GM18861 (cell line): ENCODE results near the gene DIP2A.
"Not testable (repeated sequence)": the region's sequence is repeated elsewhere in the genome, so short reads cannot be mapped to it uniquely, and the experiment has no call there.

ENCODE experiments used
- ATAC-seq: cut with Tn5 transposase; IDR thresholded peaks from one replicate; pipeline ENCODE4 v1.9.1; 2021; ENCODE audit not compliant: unreplicated experiment

Gene DIP2A

DNA sequence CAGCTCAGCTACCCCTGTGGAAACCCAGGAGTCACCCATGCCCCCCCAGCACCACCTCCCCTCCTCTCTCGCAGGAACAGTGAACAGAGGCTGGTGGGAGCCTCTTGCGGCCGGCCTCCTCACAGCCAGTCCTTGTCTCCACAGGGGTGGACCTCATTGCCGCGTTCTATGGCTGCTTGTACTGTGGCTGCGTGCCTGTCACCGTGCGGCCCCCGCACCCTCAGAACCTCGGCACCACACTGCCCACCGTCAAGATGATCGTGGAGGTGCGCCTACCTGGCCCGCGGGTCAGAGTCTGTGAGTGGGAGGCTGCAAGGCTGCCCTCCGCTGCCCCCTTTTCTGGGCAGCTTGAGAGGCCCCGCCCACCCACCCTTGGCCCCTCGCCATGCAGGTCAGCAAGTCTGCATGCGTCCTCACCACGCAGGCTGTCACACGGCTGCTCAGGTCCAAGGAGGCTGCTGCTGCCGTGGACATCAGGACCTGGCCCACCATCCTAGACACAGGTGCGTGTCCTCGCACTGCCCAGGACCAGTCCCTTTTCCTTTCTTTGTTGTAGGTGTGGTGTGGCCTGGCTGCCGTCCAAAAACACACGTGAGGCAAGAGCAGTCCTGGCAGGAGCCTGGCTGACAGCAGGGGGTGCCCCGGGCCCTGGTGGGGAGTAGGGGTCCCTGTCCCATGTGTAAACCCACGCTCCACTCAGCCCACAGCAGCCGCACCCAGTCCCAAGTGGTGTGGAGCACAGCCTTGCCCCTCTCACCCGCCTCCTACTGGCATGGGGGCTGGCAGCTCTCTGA, 95.9 kb downstream of the DIP2A start:
- no peak for ATAC-seq

DNA sequence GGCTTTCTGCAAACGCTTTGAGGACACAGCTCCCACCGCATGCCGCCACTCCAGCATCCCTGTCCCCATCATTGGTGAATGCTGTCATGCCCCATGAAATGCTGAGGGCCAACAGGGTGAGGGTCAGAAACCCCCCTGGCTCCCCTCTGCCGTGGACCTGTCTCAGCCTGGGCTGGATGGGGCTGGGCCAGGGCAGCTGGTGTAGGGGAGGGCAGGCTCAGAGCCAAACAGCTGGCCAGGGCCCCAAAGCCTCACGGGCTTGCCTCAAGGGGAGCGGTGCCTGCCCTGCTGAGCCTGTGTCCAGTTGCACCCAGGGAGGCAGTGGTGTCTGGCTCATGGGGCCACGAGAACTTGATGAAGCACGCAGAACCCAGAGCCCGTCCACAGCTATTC, 96.5 kb downstream of the DIP2A start:
- no peak for ATAC-seq

DNA sequence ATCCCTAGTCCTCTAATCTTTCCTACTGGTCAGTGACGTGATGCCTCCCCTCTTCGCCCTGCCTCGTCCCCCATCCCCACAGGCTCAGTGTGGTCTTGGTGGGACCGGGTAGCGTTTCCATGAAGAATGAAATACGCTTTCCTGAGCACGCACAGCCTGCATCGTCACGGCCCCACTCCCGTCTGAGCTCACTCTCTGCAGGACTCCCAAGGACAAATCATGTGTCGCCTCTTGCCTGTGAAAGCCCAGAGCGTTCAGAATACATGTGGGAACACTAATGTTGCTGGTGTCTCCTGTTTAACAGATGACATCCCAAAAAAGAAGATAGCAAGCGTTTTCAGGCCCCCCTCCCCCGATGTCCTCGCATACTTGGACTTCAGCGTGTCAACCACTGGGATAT, 97.0 kb downstream of the DIP2A start:
- no peak for ATAC-seq

DNA sequence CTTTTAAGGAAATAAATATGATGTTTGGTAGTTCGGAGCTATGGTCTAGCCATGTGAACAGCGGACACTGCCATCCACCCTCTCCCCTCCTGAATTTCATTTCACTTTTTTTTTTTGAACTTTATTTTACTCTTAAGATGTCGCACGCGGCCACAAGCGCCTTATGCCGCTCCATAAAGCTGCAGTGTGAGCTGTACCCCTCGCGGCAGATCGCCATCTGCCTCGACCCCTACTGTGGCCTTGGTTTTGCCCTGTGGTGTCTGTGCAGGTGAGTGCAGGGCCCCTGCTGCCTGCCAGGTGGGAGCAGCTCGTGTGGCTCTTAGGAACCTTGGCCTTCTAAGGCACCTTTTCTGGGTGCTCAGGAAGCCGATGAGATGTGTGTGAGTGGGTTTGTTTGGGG, 98.1 kb downstream of the DIP2A start:
- ATAC-seq = no peak

DNA sequence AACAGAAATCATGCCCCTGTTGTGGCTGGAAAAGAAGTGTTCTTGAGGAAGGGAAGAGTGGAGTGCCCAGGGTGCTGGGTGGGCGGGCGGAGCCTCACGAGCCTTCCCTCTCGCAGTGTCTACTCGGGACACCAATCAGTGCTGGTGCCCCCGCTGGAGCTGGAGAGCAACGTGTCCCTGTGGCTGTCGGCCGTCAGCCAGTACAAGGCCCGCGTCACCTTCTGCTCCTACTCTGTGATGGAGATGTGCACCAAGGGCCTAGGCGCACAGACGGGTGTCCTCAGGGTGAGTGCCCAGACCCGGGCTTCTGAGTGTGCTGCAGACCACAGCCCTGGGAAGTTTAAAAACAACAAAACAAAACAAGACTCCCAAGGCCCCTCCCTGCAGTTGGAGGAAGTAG, 98.8 kb downstream of the DIP2A start:
- no peak for ATAC-seq

DNA sequence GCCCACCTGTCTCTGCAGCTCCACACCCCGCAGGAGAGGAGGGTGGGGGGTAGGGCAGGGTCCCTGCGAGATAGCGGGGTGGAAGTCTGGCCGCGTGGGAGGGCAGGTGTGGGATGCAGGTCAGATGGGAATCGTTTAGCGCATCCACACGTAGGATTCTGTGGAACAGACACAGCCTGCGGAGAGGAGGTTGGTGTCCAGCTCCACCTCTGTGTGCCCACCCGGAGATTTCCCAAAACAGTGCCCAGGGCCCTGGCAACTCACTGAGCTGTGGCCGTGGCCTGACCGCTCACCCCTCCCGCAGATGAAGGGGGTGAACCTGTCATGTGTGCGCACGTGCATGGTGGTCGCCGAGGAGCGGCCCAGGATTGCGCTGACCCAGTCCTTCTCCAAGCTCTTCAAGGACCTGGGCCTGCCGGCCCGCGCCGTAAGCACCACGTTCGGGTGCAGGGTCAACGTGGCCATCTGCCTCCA, 99.3 kb downstream of the DIP2A start:
- ATAC-seq = no peak

DNA sequence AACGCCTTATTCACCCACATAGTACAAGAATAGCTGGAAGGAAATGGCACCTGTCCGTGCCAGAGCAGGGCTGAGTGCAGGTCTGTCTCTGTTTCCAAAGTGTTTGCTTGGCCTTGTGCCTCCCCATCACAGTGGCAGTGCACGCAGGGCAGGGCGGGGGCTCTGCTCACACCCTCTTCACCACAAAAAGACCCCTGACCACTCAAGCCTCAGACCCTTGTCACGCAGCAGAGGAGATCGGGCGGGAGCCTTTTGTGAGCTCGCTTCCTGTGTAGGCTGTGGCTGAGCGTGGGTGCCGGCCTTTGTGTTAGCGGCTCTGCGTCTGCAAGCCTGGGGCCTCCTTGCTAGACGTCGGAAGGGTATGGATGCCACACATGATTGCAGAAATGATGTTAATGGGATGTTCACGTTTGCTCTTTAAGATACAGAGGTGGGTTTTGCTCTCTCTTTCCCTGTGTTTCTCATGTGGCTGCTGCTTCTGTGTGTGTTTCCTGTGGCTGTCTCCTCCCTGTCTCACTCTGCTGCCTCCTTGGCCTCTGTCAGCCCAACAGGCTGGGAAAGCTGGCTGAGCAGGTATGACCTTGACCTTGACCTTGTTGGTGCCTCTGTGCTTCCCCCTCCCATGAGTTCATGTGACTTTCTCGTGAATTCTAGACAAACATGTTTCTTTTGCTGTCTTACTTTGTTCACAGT, 100.7 kb downstream of the DIP2A start:
- ATAC-seq = no peak

DNA sequence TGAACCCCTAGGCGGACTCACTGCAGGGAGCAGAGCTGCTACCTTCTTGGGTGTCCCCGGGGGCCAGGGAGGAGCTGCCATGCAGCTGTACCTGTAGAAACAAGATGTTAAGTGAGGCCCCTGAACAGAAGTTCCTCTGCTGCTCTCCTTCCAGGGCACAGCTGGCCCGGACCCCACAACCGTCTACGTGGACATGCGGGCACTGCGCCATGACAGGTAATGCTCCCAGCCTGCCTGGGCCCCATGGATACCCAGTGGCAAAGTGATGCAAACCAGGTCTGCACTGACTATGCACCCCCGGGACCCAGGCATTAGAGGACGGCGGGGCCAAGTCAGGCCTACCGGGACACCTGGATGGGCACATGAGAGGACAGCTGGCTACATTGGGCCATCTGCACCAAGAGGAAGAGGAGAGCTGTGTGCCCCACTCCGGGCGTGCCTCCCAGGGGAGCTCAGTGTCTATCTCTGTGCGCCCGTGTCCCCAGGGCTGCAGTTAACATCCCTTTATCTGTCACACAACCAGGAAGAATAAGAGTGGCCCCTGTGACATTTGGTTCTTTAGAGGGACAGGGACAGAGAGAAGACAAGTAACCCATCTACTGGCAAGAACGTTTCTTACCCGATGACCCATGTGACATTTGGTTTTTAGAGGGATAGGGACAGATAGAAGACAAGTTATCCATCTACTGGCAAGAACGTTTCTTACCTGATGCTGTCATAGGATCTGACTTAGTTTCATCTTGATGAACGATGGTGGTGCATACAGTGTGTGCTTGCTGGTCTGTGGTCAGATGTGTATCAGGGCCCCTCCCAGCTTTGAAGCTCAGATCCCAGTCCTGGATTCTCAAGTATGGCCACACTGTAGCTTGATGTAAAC, 102.1 kb downstream of the DIP2A start:
- no peak for ATAC-seq

DNA sequence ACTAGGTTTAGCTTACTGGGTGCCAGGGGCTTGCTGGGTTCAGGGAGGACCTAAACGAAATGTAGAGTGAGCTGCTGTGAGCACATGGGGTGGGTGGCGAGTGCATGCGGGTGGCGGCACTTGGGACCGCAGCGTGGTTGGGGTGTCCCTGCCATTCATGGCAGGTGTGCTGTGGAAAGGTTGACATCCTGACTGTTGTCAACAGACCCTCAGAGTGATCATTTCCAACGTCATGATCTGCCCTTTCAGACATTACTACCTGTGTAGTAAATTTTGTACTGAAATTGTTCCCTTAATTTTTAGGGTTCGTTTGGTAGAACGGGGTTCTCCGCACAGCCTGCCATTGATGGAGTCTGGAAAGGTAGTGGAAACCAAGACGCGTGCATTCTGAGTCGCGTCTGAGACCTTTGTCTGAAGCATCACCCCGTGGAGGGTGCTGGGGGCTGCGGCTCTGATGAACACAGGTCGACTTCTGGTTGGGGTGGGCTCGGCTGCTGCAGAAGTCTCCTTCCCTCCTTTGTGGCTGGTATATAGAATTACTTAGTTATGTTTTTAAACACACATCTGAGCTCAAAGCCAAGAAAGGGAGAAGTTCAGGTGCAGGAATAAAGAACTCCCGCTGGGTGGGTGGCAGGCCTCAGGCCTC, 102.9 kb downstream of the DIP2A start:
- ATAC-seq = no peak

DNA sequence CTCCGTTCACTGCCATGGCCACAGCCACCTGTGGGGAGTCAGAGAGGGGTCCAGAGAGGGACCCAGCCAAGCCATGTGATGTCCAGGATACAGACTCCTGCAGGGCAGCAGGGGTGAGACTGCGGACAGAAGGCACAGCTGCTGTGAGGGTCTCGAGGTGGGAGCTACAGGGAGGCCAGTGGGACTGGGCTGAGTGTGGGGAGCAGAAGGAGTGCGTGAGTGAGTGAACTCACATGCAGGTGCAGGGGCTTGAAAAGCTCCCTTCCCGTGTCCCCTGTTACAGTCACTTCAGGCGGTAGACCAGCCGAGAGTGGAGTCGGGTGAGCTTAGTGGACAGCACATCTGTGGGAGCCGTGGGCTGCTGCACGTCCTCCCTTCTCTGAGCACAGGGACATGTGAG, 103.8 kb downstream of the DIP2A start:
- ATAC-seq = no peak

DNA sequence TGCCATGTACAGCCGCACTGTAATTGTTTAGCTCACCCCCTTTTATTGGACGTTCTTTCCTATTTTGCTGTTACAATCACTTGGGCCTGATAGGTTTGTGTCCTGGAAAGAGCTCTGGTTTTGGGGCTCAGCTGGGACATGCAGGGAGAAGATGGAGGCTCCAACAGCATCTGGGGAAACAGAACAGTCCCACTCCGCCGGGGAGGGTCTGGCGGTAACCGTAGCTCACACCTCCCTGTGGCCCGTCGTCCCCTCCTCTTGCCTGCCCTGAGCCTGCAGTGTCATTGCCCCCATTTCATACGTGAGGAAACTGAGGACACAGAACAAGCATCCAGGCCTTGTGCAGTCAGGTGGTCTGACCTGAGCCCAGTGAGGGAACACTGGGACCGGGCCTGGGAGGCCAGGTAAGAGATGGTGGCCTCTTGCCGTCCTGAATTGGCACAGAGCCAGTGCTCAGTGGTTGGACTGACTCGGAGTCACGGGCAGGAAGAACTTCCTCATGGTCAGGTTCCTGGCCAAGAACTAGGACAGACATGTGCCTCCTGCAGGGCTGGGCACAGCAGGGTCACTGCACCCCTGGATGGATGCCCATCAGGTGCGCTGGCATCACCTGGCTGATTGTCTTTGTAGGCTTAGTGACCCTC, 104.4 kb downstream of the DIP2A start:
- no peak for ATAC-seq

DNA sequence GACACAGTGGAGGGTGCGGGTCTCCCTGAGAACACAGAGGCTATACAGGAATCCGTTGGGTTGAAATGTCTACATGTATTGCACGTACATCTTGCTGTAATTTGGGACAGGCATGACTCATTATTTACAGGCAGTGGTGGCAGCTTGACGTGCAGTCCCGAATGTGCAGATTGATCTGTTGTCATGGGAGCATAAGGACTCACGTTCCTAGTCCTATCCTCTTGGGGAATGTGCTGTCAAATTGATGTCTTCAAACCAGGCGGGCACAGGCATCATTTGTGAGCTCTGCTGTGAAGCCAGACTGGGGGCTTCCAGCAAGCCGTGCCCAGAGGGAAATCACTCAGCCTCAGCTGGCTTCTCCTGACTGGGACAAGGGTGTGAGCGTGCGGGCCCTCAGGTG, 105.7 kb downstream of the DIP2A start:
- no peak for ATAC-seq

DNA sequence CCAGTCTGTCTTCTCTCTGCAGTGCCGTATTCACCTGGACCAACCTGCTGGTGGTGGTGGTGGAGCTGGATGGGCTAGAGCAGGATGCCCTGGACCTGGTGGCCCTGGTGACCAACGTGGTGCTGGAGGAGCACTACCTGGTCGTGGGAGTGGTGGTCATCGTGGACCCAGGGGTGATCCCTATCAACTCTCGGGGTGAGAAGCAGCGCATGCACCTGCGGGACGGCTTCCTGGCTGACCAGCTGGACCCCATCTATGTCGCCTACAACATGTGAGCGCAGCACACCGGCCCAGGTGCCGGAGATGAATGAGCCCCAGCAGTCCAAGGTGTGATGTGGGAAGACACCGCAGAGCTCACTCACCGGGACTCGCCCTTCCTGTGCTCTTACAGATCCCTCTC, 108.7 kb downstream of the DIP2A start:
- ATAC-seq = no peak

DNA sequence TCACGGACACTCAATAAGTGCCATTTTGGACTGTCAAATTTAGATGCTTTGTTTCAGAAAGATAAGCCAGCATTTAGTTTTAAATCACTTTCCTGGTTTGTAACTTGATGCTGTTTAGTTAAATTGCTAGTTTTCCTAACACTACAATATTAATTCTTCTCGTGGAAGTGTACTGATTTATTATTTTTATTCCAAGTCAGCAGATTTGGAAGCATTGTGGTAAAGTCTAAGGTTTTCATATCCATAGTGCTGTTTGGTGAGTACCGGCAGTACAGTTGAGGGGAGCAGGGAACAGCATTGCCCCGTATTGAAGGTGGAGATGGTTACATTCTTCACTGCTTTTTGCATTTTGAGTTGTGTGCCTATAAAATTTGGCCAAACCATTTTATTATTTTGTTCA, 109.9 kb downstream of the DIP2A start:
- no peak for ATAC-seq

DNA sequence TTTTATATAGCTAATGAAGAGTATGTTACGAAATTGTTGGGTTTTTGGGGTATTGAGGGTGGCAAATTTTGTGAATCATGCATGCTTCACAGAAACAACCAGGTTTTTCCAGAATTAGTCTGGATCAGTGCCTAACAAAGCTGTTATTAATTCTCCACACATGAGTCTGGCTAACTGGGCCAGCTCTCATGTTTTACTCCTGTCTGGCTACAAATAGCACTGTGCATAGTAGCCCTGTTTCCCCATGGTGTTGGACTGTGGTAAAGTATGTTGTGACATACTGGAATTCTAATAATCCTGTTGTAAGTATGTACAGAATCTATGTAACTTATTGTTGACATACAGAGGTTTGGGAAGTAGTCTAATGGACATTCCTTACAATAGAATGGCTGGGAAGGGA, 110.4 kb downstream of the DIP2A start:
- ATAC-seq = no peak

DNA sequence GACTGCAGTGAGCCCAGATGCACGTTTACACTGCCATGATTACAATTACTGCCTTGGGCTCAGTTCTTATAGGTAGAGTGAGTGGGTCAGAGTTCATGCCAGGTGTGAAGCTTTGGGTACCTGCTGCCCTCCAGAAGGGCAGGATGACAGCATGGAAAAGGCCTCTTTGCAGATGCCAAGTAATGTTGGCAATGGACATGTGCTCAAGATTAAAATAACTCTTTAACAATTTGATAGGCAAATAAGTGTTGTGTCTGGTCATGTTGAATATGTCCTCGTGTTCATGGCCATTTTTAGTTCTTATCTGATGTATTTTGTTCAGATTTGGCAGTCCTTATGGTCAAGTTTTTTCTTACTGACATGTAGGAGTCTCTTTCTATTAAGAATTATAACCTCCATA, 111.4 kb downstream of the DIP2A start:
- ATAC-seq = no peak

DNA sequence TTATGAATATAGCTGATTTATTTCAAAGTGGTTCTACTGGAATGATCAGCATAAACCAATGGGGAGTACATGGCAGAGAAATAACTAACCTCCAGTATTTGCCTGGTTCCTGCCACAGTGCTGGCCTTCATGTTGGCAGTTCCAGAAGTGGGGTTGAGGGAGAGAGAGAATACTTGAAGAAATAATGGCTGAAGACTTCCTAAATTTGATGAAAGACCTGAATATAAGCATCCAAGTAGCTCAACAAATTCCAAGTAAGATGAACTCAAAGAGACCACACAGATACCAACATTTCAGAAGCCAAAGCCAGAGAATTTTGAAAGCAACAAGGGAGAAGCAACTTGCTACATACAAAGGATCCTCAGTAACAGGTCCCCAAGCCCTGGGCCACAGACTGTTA, 111.9 kb downstream of the DIP2A start:
- no peak for ATAC-seq

DNA sequence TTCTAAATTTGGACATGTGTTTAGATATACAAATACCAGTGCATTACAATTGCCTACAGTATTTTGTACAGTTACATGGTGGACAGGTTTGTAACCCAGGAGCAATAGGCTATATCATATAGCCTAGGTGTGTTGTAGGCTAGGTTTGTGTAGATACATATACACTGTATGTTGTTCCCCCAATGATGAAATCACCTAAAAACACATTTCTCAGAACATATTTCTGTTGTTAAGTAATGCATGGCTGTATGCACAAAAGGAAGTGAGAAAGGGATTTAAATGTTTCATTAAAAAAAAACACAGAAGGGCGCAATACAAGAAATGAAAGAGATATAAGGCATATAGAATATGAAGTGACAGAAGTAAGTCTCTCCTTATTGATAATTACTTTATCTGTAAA, 114.2 kb downstream of the DIP2A start:
- no peak for ATAC-seq

DNA sequence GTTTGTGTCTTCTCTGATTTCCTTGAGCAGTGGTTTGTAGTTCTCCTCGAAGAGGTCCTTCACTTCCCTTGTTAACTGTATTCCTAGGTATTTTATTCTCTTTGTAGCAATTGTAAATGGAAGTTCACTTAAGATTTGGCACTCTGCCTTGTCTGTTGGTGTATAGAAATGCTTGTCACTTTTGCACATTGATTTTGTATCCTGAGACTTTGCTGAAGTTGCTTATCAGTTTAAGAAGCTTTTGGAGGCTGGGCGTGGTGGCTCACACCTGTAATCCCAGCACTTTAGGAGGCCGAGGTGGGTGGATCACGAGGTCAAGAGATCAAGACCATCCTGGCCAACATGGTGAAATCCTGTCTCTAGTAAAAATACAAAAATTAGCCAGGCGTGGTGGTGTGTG, 119.1 kb downstream of the DIP2A start:
- ATAC-seq = not testable (repeated sequence)

DNA sequence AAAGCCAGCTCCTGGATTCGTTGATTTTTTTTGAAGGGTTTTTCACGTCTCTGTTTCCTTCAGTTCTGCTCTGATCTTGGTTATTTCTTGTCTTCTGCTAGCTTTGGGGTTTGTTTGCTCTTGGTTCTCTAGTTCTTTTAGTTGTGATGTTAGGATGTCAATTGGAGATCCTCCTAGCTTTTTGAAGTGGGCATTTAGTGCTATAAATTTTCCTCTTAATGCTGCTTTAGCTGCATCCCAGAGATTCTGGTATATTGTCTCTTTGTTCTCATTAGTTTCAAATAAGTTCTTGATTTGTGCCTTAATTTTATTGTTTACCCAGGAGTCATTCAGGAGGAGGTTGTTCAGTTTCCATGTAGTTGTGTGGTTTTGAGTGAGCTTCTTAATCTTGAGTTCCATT, 120.7 kb downstream of the DIP2A start:
- not testable (repeated sequence) for ATAC-seq
